Measurements from ENCODE around the gene PDZK1IP1. TPM values are rescaled to one million over a fixed set of nuclear protein-coding genes. Genes with fewer than 3 reads are reported as not detected.

The PDZK1IP1 gene
- total RNA-seq, 5 donors from 2014 or later (not counting 1 experiment from before 2014, with no cell fraction given), result not detected

- Histone ChIP-seq H3K9me3 (no peaks in the 10 kb centered on the region), H3K27me3 (replicated peaks in 1 of 2; ENCODE audit: control insufficient read depth in 2 of 2, extremely low read depth in 1 of 2, insufficient read depth in 2 of 2, low read length in 1 of 2) (peaks cover 0 to 69% of the 10 kb centered on the region in 2 experiments), H3K27ac (ENCODE audit: low read length) (no peak overlapping the region), H3K4me3 (ENCODE audit: control insufficient read depth in 1 of 2, extremely low read depth in 1 of 2, low read length in 1 of 2) (no peak overlapping the region), H3K36me3 (ENCODE audit: control insufficient read depth in 2 of 2, extremely low read depth in 1 of 2, insufficient read depth in 1 of 2, low read length in 1 of 2) (no peaks in the 10 kb centered on the region), H3K4me1 (ENCODE audit: control insufficient read depth in 1 of 2, extremely low read depth in 1 of 2, insufficient read depth in 2 of 2, low read length in 2 of 2) (peaks cover 0 to 14% of the 10 kb centered on the region in 2 experiments)
- Mint-ChIP-seq H3K4me1 (peaks cover 5 to 8% (median 6%) of the 10 kb centered on the region in 3 donors), H3K9me3 (no peaks in the 10 kb centered on the region), H3K36me3 (no peaks in the 10 kb centered on the region), H3K4me3 (no peak overlapping the region), H3K27ac (no peak overlapping the region), H3K27me3 (peaks cover 46 to 49% of the 10 kb centered on the region in 2 donors)
- DNase-seq (no peak), ATAC-seq (replicated peaks in 1 of 4) (no peak)
- ChIA-PET POLR2A (no interaction called here), CTCF (no interaction called here)
- 84% methylated on average over 3 of the region's 9 CpGs for WGBS (ENCODE audit: insufficient coverage)
Measured at GRCh38 chr1:47223921-47224675, 34.3 kb upstream of the PDZK1IP1 start.

- Mint-ChIP-seq H3K9me3 (no peaks in the 10 kb centered on the region), H3K27me3 (peaks cover 43 to 45% of the 10 kb centered on the region in 2 donors), H3K36me3 (no peaks in the 10 kb centered on the region), H3K4me3 (no peak overlapping the region), H3K4me1 (peaks cover 5 to 7% (median 5%) of the 10 kb centered on the region in 3 donors), H3K27ac (no peak overlapping the region)
- ATAC-seq (replicated peaks in 1 of 4) (no peak), DNase-seq (no peak)
- peaks cover 0 to 67% of the 10 kb centered on the region in 2 experiments for H3K27me3 ChIP-seq (replicated peaks in 1 of 2; ENCODE audit: control insufficient read depth in 2 of 2, extremely low read depth in 1 of 2, insufficient read depth in 2 of 2, low read length in 1 of 2)
- CTCF ChIA-PET, result no interaction called here
- POLR2A ChIA-PET, result no interaction called here
- WGBS (ENCODE audit: insufficient coverage), result 73% methylated on average over 6 of the region's 10 CpGs
- H3K4me1 ChIP-seq (ENCODE audit: control insufficient read depth in 1 of 2, extremely low read depth in 1 of 2, insufficient read depth in 2 of 2, low read length in 2 of 2), result peaks cover 0 to 12% of the 10 kb centered on the region in 2 experiments
- no peak overlapping the region for H3K4me3 ChIP-seq (ENCODE audit: control insufficient read depth in 1 of 2, extremely low read depth in 1 of 2, low read length in 1 of 2)
- H3K36me3 ChIP-seq (ENCODE audit: control insufficient read depth in 2 of 2, extremely low read depth in 1 of 2, insufficient read depth in 1 of 2, low read length in 1 of 2), result no peaks in the 10 kb centered on the region
- no peak overlapping the region for H3K27ac ChIP-seq (ENCODE audit: low read length)
- no peaks in the 10 kb centered on the region for H3K9me3 ChIP-seq
Measured at GRCh38 chr1:47223174-47223920, 33.5 kb upstream of the PDZK1IP1 start.

GRCh38 chr1:47222476-47222875 lies 32.6 kb upstream of the PDZK1IP1 start:
- 73% methylated on average over 3 of the region's 3 CpGs for WGBS (ENCODE audit: insufficient coverage)
- peaks cover 0 to 60% of the 10 kb centered on the region in 2 experiments for H3K27me3 ChIP-seq (replicated peaks in 1 of 2; ENCODE audit: control insufficient read depth in 2 of 2, extremely low read depth in 1 of 2, insufficient read depth in 2 of 2, low read length in 1 of 2)
- no peaks in the 10 kb centered on the region for H3K9me3 ChIP-seq
- ChIA-PET POLR2A (no interaction called here), CTCF (no interaction called here)
- no peak overlapping the region for H3K27ac ChIP-seq (ENCODE audit: low read length)
- H3K27me3 Mint-ChIP-seq, result peaks cover 35 to 36% of the 10 kb centered on the region in 2 donors
- H3K4me1 ChIP-seq (ENCODE audit: control insufficient read depth in 1 of 2, extremely low read depth in 1 of 2, insufficient read depth in 2 of 2, low read length in 2 of 2), result peaks cover 0 to 12% of the 10 kb centered on the region in 2 experiments
- DNase-seq, result no peak
- no peak for ATAC-seq (replicated peaks in 1 of 4)
- no peaks in the 10 kb centered on the region for H3K36me3 Mint-ChIP-seq
- no peaks in the 10 kb centered on the region for H3K36me3 ChIP-seq (ENCODE audit: control insufficient read depth in 2 of 2, extremely low read depth in 1 of 2, insufficient read depth in 1 of 2, low read length in 1 of 2)
- H3K4me1 Mint-ChIP-seq, result peaks cover 5 to 7% (median 5%) of the 10 kb centered on the region in 3 donors
- no peaks in the 10 kb centered on the region for H3K9me3 Mint-ChIP-seq
- H3K4me3 Mint-ChIP-seq, result no peak overlapping the region
- H3K27ac Mint-ChIP-seq, result no peak overlapping the region
- H3K4me3 ChIP-seq (ENCODE audit: control insufficient read depth in 1 of 2, extremely low read depth in 1 of 2, low read length in 1 of 2), result no peak overlapping the region

- Histone ChIP-seq H3K4me1 (ENCODE audit: control insufficient read depth in 1 of 2, extremely low read depth in 1 of 2, insufficient read depth in 2 of 2, low read length in 2 of 2) (peaks cover 0 to 2% of the 10 kb centered on the region in 2 experiments), H3K4me3 (ENCODE audit: control insufficient read depth in 1 of 2, extremely low read depth in 1 of 2, low read length in 1 of 2) (no peak overlapping the region), H3K9me3 (no peaks in the 10 kb centered on the region), H3K27ac (ENCODE audit: low read length) (no peak overlapping the region), H3K27me3 (replicated peaks in 1 of 2; ENCODE audit: control insufficient read depth in 2 of 2, extremely low read depth in 1 of 2, insufficient read depth in 2 of 2, low read length in 1 of 2) (peaks cover 0 to 36% of the 10 kb centered on the region in 2 experiments), H3K36me3 (ENCODE audit: control insufficient read depth in 2 of 2, extremely low read depth in 1 of 2, insufficient read depth in 1 of 2, low read length in 1 of 2) (no peaks in the 10 kb centered on the region)
- Mint-ChIP-seq H3K4me1 (no peaks in the 10 kb centered on the region), H3K4me3 (no peak overlapping the region), H3K36me3 (no peaks in the 10 kb centered on the region), H3K27me3 (peaks cover 18 to 19% of the 10 kb centered on the region in 2 donors), H3K27ac (no peak overlapping the region), H3K9me3 (no peaks in the 10 kb centered on the region)
- no peak for ATAC-seq (replicated peaks in 1 of 4)
- 78% methylated on average over 4 of the region's 29 CpGs for WGBS (ENCODE audit: insufficient coverage)
- no peak for DNase-seq
- POLR2A ChIA-PET, result no interaction called here
- CTCF ChIA-PET, result no interaction called here
Measured at GRCh38 chr1:47219590-47220220, 29.9 kb upstream of the PDZK1IP1 start.

GRCh38 chr1:47219001-47219400 lies 29.2 kb upstream of the PDZK1IP1 start:
- Mint-ChIP-seq H3K27ac (no peak overlapping the region), H3K4me1 (no peaks in the 10 kb centered on the region), H3K36me3 (no peaks in the 10 kb centered on the region), H3K4me3 (no peak overlapping the region), H3K27me3 (peaks cover 18 to 19% of the 10 kb centered on the region in 2 donors), H3K9me3 (no peaks in the 10 kb centered on the region)
- POLR2A ChIA-PET, result no interaction called here
- ATAC-seq (replicated peaks in 1 of 4) (no peak), DNase-seq (no peak)
- Histone ChIP-seq H3K4me1 (ENCODE audit: control insufficient read depth in 1 of 2, extremely low read depth in 1 of 2, insufficient read depth in 2 of 2, low read length in 2 of 2) (no peaks in the 10 kb centered on the region), H3K27ac (ENCODE audit: low read length) (no peak overlapping the region), H3K27me3 (replicated peaks in 1 of 2; ENCODE audit: control insufficient read depth in 2 of 2, extremely low read depth in 1 of 2, insufficient read depth in 2 of 2, low read length in 1 of 2) (peaks cover 0 to 32% of the 10 kb centered on the region in 2 experiments), H3K9me3 (no peaks in the 10 kb centered on the region), H3K36me3 (ENCODE audit: control insufficient read depth in 2 of 2, extremely low read depth in 1 of 2, insufficient read depth in 1 of 2, low read length in 1 of 2) (no peaks in the 10 kb centered on the region), H3K4me3 (ENCODE audit: control insufficient read depth in 1 of 2, extremely low read depth in 1 of 2, low read length in 1 of 2) (no peak overlapping the region)
- CTCF ChIA-PET, result no interaction called here
- WGBS (ENCODE audit: insufficient coverage), result 77% methylated on average over 3 of the region's 4 CpGs

- Mint-ChIP-seq H3K27ac (no peak overlapping the region), H3K4me1 (no peaks in the 10 kb centered on the region), H3K4me3 (no peak overlapping the region), H3K27me3 (peaks cover 13 to 16% of the 10 kb centered on the region in 2 donors), H3K9me3 (no peaks in the 10 kb centered on the region), H3K36me3 (no peaks in the 10 kb centered on the region)
- POLR2A ChIA-PET, result no interaction called here
- Histone ChIP-seq H3K9me3 (no peaks in the 10 kb centered on the region), H3K27ac (ENCODE audit: low read length) (no peak overlapping the region), H3K36me3 (ENCODE audit: control insufficient read depth in 2 of 2, extremely low read depth in 1 of 2, insufficient read depth in 1 of 2, low read length in 1 of 2) (no peaks in the 10 kb centered on the region), H3K27me3 (replicated peaks in 1 of 2; ENCODE audit: control insufficient read depth in 2 of 2, extremely low read depth in 1 of 2, insufficient read depth in 2 of 2, low read length in 1 of 2) (peaks cover 0 to 21% of the 10 kb centered on the region in 2 experiments), H3K4me1 (ENCODE audit: control insufficient read depth in 1 of 2, extremely low read depth in 1 of 2, insufficient read depth in 2 of 2, low read length in 2 of 2) (no peaks in the 10 kb centered on the region), H3K4me3 (ENCODE audit: control insufficient read depth in 1 of 2, extremely low read depth in 1 of 2, low read length in 1 of 2) (no peak overlapping the region)
- 90% methylated on average over 6 of the region's 12 CpGs for WGBS (ENCODE audit: insufficient coverage)
- DNase-seq (no peak), ATAC-seq (replicated peaks in 1 of 4) (no peak)
- CTCF ChIA-PET, result no interaction called here
Measured at GRCh38 chr1:47216278-47217059, 26.6 kb upstream of the PDZK1IP1 start.
